ENCODE measurements around the gene SOCS7.

Gene SOCS7

GRCh38 chr17:38338053-38338452 lies 13.6 kb upstream of the SOCS7 start:
- no peak for TF ChIP-seq CTCF (IDR thresholded peaks at IDR 0.05; ENCODE audit: insufficient read depth, missing control alignments)
- no peak for FAIRE-seq
- no peak for DNase-seq (ENCODE audit: insufficient read length, low spot score)

- FAIRE-seq: no peak
- DNase-seq (ENCODE audit: insufficient read length, low spot score): no peak
Observed at GRCh38 chr17:38338535-38338934, 13.1 kb upstream of the SOCS7 start.

DNA sequence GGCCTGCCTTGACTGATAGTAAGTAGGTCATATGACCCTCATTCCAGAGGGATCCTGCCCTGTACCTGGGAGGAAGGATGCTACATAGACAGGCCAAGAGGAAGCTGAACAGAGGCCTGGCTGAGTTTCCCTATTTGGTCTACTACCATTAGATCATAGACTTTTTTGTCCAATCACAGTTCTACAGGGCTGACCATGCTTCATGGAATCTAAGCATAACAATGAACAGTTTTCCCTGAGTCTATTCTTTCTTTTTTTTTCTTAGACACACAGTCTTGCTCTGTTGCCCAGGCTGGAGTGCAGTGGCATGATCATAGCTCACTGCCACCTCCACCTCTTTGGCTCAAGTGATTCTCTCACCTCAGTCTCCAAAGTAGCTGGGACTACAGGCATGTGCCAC lies 11.8 kb upstream of the SOCS7 start:
- no peak for DNase-seq (ENCODE audit: insufficient read length, low spot score)
- no peak for FAIRE-seq
- no peak for TF ChIP-seq CTCF (IDR thresholded peaks at IDR 0.05; ENCODE audit: insufficient read depth, missing control alignments)

More at GRCh38 chr17:38338535-38338934, 13.1 kb upstream of the SOCS7 start:
- TF ChIP-seq CTCF (IDR thresholded peaks at IDR 0.05; ENCODE audit: insufficient read depth, missing control alignments): no peak

GRCh38 chr17:38341035-38341721 lies 10.5 kb upstream of the SOCS7 start:
- TF ChIP-seq CTCF (IDR thresholded peaks at IDR 0.05; ENCODE audit: insufficient read depth, missing control alignments): no peak
- FAIRE-seq: no peak

GRCh38 chr17:38342886-38343607 lies 8.6 kb upstream of the SOCS7 start:
- DNase-seq (ENCODE audit: insufficient read length, low spot score) (no peak), FAIRE-seq (no peak)
- no peak for TF ChIP-seq CTCF (IDR thresholded peaks at IDR 0.05; ENCODE audit: insufficient read depth, missing control alignments)

More at GRCh38 chr17:38341035-38341721, 10.5 kb upstream of the SOCS7 start:
- no peak for DNase-seq (ENCODE audit: insufficient read length, low spot score)

DNA sequence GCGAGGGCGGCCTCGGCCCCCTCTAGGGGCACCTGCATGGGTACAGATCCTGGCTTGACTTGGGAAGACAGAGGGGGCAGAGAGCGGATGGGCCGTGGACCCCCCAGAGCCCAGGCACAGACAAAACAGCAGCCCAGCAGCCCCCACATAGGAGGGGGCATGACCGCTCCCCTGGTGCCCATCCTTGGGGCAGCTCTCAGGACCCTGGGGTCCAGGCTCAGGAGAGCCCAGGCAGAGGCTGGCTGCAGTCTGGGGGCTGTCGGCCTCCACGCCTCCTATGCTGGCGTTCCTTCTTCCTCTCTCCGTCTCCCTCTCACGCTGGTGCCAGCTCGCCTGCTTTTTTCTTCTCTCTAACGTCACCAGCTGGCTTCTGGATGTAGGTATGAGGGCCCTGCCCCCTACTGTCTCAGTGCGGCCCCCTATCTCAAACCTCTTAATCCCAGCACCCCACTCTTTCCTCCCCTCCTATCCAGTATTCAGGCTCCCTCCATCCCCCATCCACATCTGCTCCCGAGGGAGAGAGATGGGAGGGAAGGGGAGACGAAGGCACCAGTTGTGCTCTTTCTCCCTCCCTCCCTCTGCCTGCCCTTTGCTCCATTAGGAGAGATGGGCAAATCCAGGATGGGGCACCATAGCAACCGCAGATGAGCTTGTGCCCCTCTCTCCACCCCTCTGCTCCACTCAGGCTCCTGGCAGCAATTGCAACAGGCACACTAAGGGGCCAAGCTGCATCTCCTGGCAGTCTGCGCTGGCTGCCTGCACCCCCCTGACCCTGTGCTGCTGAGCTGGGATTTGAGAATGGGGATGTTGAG lies 7.8 kb upstream of the SOCS7 start, which contains the start of gene GPR179:
TSS of gene GPR179 (minus strand) at position 349 of the 812 bp plus-strand sequence. CDS start at position 182, 167 bp downstream.
- no peak for FAIRE-seq
- DNase-seq (ENCODE audit: insufficient read length, low spot score): no peak
- TF ChIP-seq CTCF (IDR thresholded peaks at IDR 0.05; ENCODE audit: insufficient read depth, missing control alignments): no peak

All from D721Med (cell line).